Liver (tissue), 3 donors: ENCODE results near the gene THSD7B.

ENCODE experiments used
- CTCF ChIP-seq: fragments of 150-350 bp; IDR thresholded peaks from 2 replicates; pipeline ENCODE4 v1.5.1; 2017; ENCODE audit warnings: improper control_type of control experiment, low read depth, low read length; ENCODE audit not compliant: missing input control
- EGR1 ChIP-seq, 2 donors: IDR thresholded peaks; 2 replicates each; pipeline ENCODE4 v1.6.1; 2016 to 2018; ENCODE audit warnings: antibody characterized with exemption in 2 of 2, low read depth in 2 of 2
- REST ChIP-seq: IDR thresholded peaks from 2 replicates; pipeline ENCODE4 v1.6.1; 2016; ENCODE audit warnings: antibody characterized with exemption, mild to moderate bottlenecking
- SP1 ChIP-seq: IDR thresholded peaks from 2 replicates; pipeline ENCODE4 v1.6.1; 2018; ENCODE audit warnings: antibody characterized with exemption, mild to moderate bottlenecking
- YY1 ChIP-seq: IDR thresholded peaks from 2 replicates; pipeline ENCODE4 v1.6.1; 2016; ENCODE audit warnings: antibody characterized with exemption, mild to moderate bottlenecking
- TF ChIP-seq, protein P1 (sequence below): IDR thresholded peaks from 2 replicates; pipeline ENCODE4 v1.6.1; 2016; ENCODE audit warnings: antibody characterized with exemption
- donor health status: healthy.
- donor health status: healthy.

- no peak for TF ChIP-seq CTCF
- no peak for TF ChIP-seq EGR1 (IDR thresholded peaks at IDR 0.05; ENCODE audit: low read depth in 2 of 2)
- TF ChIP-seq SP1: no peak
- TF ChIP-seq, protein P1, sequence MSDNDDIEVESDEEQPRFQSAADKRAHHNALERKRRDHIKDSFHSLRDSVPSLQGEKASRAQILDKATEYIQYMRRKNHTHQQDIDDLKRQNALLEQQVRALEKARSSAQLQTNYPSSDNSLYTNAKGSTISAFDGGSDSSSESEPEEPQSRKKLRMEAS: no peak
- TF ChIP-seq REST: no peak
- TF ChIP-seq YY1: no peak
Measured at GRCh38 chr2:136844546-136844945, 79.2 kb downstream of the THSD7B start.
